Lower lobe of right lung (tissue), 2 donors: Measurements from ENCODE around the gene FAM234A. TPM values are rescaled to one million over a fixed set of nuclear protein-coding genes. Genes with fewer than 3 reads are reported as not detected.

Source experiments
- ATAC-seq, 2 donors: fragments of 200-7000 bp; cut with Tn5 transposase; one replicate each; pipeline ENCODE4 v1.9.1; 2020 to 2022; ENCODE audit warnings: mild to moderate bottlenecking in 2 of 2, moderate library complexity in 2 of 2
- DNase-seq: peaks from one replicate; pipeline ENCODE4 v3.0.0-alpha.2; 2020
- H3K27ac ChIP-seq: fragments of 200-600 bp; one replicate; pipeline ENCODE4 v1.8.0; 2022
- H3K27me3 ChIP-seq: fragments of 200-600 bp; one replicate; pipeline ENCODE4 v1.8.0; 2022; ENCODE audit warnings: low read depth
- H3K36me3 ChIP-seq: fragments of 200-600 bp; one replicate; pipeline ENCODE4 v1.8.0; 2022; ENCODE audit warnings: mild to moderate bottlenecking
- H3K4me1 ChIP-seq: fragments of 200-600 bp; one replicate; pipeline ENCODE4 v1.8.0; 2022
- H3K4me3 ChIP-seq: fragments of 200-600 bp; one replicate; pipeline ENCODE4 v1.8.0; 2022; ENCODE audit warnings: mild to moderate bottlenecking
- H3K9me3 ChIP-seq: fragments of 200-600 bp; one replicate; pipeline ENCODE4 v1.8.0; 2022
- intact Hi-C: fragments of 100-400 bp; cut with DNase I; formaldehyde crosslinking; loops from one replicate; pipeline ENCODE4 v1.11.0; 2022
- total RNA-seq: library from RNA; stranded (reverse); fragmentation: NEBNext Ultra II Directional; extraction: Animal tissue kit (Norgen Biotek cat#: 25700); gene quantifications from one replicate; pipeline ENCODE4 v1.2.1, GENCODE V29; 2021
- TF ChIP-seq, protein P1 (sequence below): fragments of 200-600 bp; IDR thresholded peaks from one replicate; pipeline ENCODE4 v1.8.0; 2022; ENCODE audit warnings: antibody characterized with exemption, mild to moderate bottlenecking
- donor health status: DM: no; HTN: yes; CAD: no; lungs with severe emphysema.

FAM234A gene
- total RNA-seq, 1 donor from 2014 or later: 51.7 TPM

GRCh38 chr16:287981-288920 is 53.6 kb downstream of the FAM234A start:
- ATAC-seq (no peak), DNase-seq (no peak)
- Histone ChIP-seq H3K4me3 (no peak overlapping the region), H3K4me1 (no peaks in the 10 kb centered on the region), H3K27me3 (no peaks in the 10 kb centered on the region), H3K27ac (no peak overlapping the region), H3K9me3 (no peaks in the 10 kb centered on the region), H3K36me3 (peaks cover 60% of the 10 kb centered on the region)
- TF ChIP-seq, protein P1, sequence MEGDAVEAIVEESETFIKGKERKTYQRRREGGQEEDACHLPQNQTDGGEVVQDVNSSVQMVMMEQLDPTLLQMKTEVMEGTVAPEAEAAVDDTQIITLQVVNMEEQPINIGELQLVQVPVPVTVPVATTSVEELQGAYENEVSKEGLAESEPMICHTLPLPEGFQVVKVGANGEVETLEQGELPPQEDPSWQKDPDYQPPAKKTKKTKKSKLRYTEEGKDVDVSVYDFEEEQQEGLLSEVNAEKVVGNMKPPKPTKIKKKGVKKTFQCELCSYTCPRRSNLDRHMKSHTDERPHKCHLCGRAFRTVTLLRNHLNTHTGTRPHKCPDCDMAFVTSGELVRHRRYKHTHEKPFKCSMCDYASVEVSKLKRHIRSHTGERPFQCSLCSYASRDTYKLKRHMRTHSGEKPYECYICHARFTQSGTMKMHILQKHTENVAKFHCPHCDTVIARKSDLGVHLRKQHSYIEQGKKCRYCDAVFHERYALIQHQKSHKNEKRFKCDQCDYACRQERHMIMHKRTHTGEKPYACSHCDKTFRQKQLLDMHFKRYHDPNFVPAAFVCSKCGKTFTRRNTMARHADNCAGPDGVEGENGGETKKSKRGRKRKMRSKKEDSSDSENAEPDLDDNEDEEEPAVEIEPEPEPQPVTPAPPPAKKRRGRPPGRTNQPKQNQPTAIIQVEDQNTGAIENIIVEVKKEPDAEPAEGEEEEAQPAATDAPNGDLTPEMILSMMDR: no peak
- intact Hi-C loops: no loop called here

GRCh38 chr16:289395-289997 is 54.9 kb downstream of the FAM234A start:
- peaks cover 65% of the 10 kb centered on the region for H3K36me3 ChIP-seq
- no peak overlapping the region for H3K4me3 ChIP-seq
- H3K27me3 ChIP-seq: no peaks in the 10 kb centered on the region
- ATAC-seq (no peak), DNase-seq (no peak)
- intact Hi-C loops: no loop called here
- no peaks in the 10 kb centered on the region for H3K9me3 ChIP-seq
- TF ChIP-seq, protein P1: no peak
- no peaks in the 10 kb centered on the region for H3K4me1 ChIP-seq
- no peak overlapping the region for H3K27ac ChIP-seq

- no peaks in the 10 kb centered on the region for H3K9me3 ChIP-seq
- no peaks in the 10 kb centered on the region for H3K4me1 ChIP-seq
- DNase-seq: no peak
- no peak overlapping the region for H3K27ac ChIP-seq
- ATAC-seq: no peak
- intact Hi-C loops: no loop called here
- H3K27me3 ChIP-seq: no peaks in the 10 kb centered on the region
- H3K36me3 ChIP-seq: peaks cover 65% of the 10 kb centered on the region
- H3K4me3 ChIP-seq: no peak overlapping the region
- TF ChIP-seq, protein P1: no peak
These were observed 55.5 kb downstream of the FAM234A start for GRCh38 chr16:290015-290680.

DNA sequence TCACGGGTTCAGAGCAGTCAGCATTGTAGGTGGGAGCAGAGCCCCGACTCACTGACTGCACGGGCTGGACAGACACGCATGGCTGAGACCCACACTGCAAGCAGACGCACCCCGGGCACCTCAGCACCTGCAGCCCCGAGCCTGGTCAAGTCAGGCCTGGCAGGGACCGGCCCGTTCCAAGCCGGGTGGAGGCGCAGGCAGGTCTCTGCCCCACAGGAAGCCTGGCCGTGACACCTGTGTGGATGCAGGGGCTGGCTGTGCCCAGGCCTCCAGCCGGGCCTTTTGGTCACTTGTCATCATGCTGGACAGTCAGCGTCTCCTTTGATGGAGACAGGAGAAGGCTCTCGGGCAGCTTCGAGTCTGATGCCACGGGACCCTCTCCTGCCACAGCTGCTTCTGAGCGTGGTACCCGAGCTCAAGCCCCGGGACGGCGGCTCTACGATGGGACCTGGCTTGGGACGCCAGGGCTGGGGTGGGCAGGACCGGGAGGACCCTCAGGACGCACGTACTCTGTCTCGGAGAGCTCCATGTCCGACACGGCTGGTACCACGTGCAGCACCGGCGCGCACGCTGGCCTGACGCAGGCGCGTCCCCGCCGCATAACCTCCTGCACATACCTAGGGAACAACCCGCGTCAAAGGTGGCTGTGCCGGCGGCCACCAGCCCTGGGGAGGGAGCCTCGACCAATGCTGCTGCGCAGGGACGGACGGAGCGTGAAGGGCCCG is 56.2 kb downstream of the FAM234A start:
- no peak for DNase-seq
- H3K27me3 ChIP-seq: no peaks in the 10 kb centered on the region
- TF ChIP-seq, protein P1: no peak
- no peaks in the 10 kb centered on the region for H3K4me1 ChIP-seq
- intact Hi-C loops: no loop called here
- peaks cover 65% of the 10 kb centered on the region for H3K36me3 ChIP-seq
- no peak overlapping the region for H3K4me3 ChIP-seq
- no peak overlapping the region for H3K27ac ChIP-seq
- ATAC-seq: no peak
- H3K9me3 ChIP-seq: no peaks in the 10 kb centered on the region

DNA sequence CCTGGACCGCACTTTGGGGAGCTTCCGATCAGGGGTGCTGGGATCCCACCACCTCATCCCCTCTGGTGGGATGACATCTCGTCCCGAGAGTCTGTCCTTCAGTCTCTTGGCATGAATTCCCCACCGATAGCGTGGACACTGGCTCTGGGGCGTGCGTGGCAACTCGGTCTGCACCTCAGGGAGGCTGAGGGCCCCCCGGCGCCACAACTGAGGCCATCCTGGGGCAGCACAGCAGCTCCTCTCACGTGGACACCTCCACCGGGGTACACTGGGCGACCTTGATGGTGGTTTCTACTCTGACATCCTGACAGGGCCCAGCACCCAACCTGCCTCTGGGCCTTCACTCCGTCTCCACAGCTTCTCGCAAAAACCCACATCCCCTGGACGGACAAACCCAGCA is 56.9 kb downstream of the FAM234A start:
- no peak overlapping the region for H3K4me3 ChIP-seq
- no peaks in the 10 kb centered on the region for H3K9me3 ChIP-seq
- intact Hi-C loops: no loop called here
- ATAC-seq: no peak
- peaks cover 71% of the 10 kb centered on the region for H3K36me3 ChIP-seq
- no peak overlapping the region for H3K27ac ChIP-seq
- DNase-seq: no peak
- H3K27me3 ChIP-seq: no peaks in the 10 kb centered on the region
- H3K4me1 ChIP-seq: no peaks in the 10 kb centered on the region
- TF ChIP-seq, protein P1: no peak
